DOHH2 (cell line): ENCODE results near the gene PLCB2.

Source experiments
- H3F3A ChIP-seq: fragments of 200-600 bp; sonication (generic), shearing (Covaris generic); 2 replicates; pipeline ENCODE4 v1.6.0; 2016; ENCODE audit warnings: antibody characterized with exemption, mild to moderate bottlenecking; ENCODE audit not compliant: control insufficient read depth, insufficient read depth
- H3K27ac ChIP-seq: fragments of 200-600 bp; sonication (generic); 2 replicates; pipeline ENCODE4 v1.5.1; 2014; ENCODE audit warnings: low read depth, mild to moderate bottlenecking, low read length, moderate library complexity
- H3K27me3 ChIP-seq: fragments of 200-600 bp; sonication (generic); 2 replicates; pipeline ENCODE4 v1.6.1; 2014; ENCODE audit warnings: mild to moderate bottlenecking, low read length, mixed read lengths; ENCODE audit not compliant: control insufficient read depth
- H3K36me3 ChIP-seq: fragments of 200-600 bp; sonication (generic); 2 replicates; pipeline ENCODE4 v1.6.1; 2014; ENCODE audit warnings: mild to moderate bottlenecking, low read length, moderate library complexity, mixed read lengths; ENCODE audit not compliant: control insufficient read depth
- H3K4me1 ChIP-seq: fragments of 200-600 bp; sonication (generic); 2 replicates; pipeline ENCODE4 v1.6.1; 2014; ENCODE audit warnings: mild to moderate bottlenecking, low read length, mixed read lengths; ENCODE audit not compliant: control insufficient read depth
- H3K4me2 ChIP-seq: fragments of 200-600 bp; sonication (generic); 2 replicates; pipeline ENCODE4 v1.6.0; 2014; ENCODE audit warnings: mild to moderate bottlenecking, low read length, moderate library complexity
- H3K4me3 ChIP-seq: fragments of 200-600 bp; sonication (generic); 2 replicates; pipeline ENCODE4 v1.5.1; 2014; ENCODE audit warnings: mild to moderate bottlenecking, low read length, mixed read lengths
- H3K79me2 ChIP-seq: fragments of 200-600 bp; sonication (generic); 2 replicates; pipeline ENCODE4 v1.6.1; 2014; ENCODE audit warnings: mild to moderate bottlenecking, low read length, mixed read lengths; ENCODE audit not compliant: control insufficient read depth
- H3K9me2 ChIP-seq: fragments of 200-600 bp; sonication (generic); replicated peaks from 2 replicates; pipeline ENCODE4 v1.6.1; 2014; ENCODE audit warnings: mild to moderate bottlenecking, low read length, mixed read lengths; ENCODE audit not compliant: control insufficient read depth
- H3K9me3 ChIP-seq: fragments of 200-600 bp; sonication (generic); 2 replicates; pipeline ENCODE4 v1.6.1; 2014; ENCODE audit warnings: antibody characterized with exemption, low read length, mixed read lengths; ENCODE audit not compliant: control insufficient read depth, insufficient read depth
- H4K20me1 ChIP-seq: fragments of 200-600 bp; sonication (generic); 2 replicates; pipeline ENCODE4 v1.6.0; 2014; ENCODE audit warnings: low read depth, mild to moderate bottlenecking, antibody characterized with exemption, low read length, moderate library complexity; ENCODE audit not compliant: control insufficient read depth, insufficient read depth
- EZH2phosphoT487 ChIP-seq: fragments of 200-600 bp; sonication (generic); IDR thresholded peaks from 2 replicates; pipeline ENCODE4 v1.6.1; 2017; ENCODE audit warnings: borderline replicate concordance, mild to moderate bottlenecking, antibody characterized with exemption, low read length, moderate library complexity, mixed read lengths
- TF ChIP-seq, protein P1 (sequence below): fragments of 200-600 bp; sonication (generic); IDR thresholded peaks from one replicate; pipeline ENCODE4 v1.5.1; 2014; ENCODE audit warnings: antibody characterized with exemption, mild to moderate bottlenecking, low read depth, low read length; ENCODE audit not compliant: poor library complexity, severe bottlenecking

Gene PLCB2

DNA sequence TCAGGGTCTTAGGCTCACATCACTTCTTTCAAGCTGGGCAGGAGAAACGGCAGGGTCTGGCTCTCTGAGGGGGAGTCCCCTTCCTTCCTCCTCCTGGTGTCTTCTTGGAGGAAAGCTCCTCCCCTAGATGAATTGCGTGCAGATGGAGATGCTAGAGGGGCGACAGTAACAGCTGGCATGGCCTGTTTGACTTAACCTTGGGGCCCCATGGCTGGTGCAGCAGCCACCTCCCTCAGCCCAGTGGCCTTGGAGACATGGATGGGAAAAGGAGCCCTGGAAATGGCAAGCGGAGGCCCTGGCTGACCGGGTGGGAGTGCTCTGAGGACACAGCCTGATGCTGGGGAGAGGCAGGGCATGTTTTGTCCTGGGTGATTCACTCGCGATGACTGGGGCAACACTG, 48.7 kb downstream of the PLCB2 start:
- H3K27me3 ChIP-seq, result peaks cover 35% of the 10 kb centered on the region
- no peak for TF ChIP-seq EZH2phosphoT487
- TF ChIP-seq, protein P1, sequence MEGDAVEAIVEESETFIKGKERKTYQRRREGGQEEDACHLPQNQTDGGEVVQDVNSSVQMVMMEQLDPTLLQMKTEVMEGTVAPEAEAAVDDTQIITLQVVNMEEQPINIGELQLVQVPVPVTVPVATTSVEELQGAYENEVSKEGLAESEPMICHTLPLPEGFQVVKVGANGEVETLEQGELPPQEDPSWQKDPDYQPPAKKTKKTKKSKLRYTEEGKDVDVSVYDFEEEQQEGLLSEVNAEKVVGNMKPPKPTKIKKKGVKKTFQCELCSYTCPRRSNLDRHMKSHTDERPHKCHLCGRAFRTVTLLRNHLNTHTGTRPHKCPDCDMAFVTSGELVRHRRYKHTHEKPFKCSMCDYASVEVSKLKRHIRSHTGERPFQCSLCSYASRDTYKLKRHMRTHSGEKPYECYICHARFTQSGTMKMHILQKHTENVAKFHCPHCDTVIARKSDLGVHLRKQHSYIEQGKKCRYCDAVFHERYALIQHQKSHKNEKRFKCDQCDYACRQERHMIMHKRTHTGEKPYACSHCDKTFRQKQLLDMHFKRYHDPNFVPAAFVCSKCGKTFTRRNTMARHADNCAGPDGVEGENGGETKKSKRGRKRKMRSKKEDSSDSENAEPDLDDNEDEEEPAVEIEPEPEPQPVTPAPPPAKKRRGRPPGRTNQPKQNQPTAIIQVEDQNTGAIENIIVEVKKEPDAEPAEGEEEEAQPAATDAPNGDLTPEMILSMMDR, result no peak
- H4K20me1 ChIP-seq, result no peaks in the 10 kb centered on the region
- no peaks in the 10 kb centered on the region for H3K4me1 ChIP-seq
- H3F3A ChIP-seq, result no peaks in the 10 kb centered on the region
- no peaks in the 10 kb centered on the region for H3K9me3 ChIP-seq
- H3K4me3 ChIP-seq, result no peak overlapping the region
- H3K9me2 ChIP-seq, result no peaks in the 10 kb centered on the region
- no peak overlapping the region for H3K27ac ChIP-seq
- H3K79me2 ChIP-seq, result no peaks in the 10 kb centered on the region
- no peak overlapping the region for H3K4me2 ChIP-seq
- H3K36me3 ChIP-seq, result no peaks in the 10 kb centered on the region

DNA sequence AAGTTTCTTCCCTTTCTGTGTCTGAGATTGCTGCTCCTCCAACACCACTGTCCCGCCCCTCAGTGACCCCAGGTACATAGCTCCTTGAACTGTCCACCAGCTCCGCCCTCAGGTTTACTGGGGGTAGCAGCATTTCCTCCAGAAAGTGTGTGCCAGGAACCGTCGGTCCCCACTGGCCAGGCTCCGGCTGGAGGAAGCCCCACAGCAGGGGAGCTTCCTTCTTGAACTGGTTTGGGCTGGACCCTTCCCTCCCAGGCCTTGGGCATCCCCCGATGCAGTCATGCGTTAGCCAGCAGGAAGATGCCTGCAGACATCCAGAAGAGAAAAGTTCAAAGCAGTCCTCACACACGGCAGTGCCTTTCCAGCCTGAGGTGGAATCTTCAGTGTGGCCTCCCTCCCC, 49.2 kb downstream of the PLCB2 start:
- no peaks in the 10 kb centered on the region for H4K20me1 ChIP-seq
- TF ChIP-seq, protein P1, result no peak
- TF ChIP-seq EZH2phosphoT487, result no peak

DNA sequence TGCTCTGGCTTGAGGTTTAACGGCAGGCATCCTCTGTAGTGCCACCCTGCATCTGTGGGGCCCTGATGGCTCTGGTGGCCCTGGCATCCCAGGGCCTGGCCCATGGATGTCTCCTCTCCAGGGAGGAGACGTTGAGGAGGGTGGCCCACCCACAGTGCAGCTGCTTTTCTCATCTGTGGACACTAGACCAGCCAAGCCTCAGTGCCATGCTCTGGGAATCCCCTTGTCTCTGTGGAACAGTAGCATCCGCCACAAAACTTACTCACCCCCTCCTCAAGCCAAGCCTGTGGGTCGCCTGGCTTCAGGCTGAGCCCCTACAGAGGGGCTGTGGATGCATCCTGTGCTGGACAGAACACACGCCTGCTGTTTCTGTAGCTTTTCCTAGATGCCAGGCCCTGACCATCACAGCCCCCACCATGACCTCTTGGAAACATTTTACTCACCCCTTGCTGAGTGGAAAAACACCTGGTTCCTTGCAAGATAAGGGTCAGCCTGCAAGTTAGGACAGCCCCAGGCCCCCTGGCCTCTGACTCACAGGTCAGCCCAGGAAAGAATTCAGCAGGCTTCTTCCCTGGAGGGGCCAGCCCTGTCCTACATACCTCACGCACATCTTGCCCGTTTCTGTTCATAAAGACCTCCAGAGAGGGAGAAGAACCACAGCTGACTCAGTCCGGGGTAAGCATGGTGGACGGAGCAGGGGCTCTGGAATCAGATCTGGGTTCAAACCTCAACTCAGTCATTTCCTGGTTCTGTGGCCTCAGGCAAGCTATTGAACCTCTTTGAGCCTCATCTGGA, 49.9 kb downstream of the PLCB2 start:
- Histone ChIP-seq H3K4me3 (no peak overlapping the region), H3K4me2 (no peak overlapping the region)

More for the DNA sequence above, 49.2 kb downstream of the PLCB2 start:
- Histone ChIP-seq H3F3A (no peaks in the 10 kb centered on the region), H3K27ac (no peak overlapping the region), H3K36me3 (no peaks in the 10 kb centered on the region), H3K4me2 (no peak overlapping the region), H3K9me2 (no peaks in the 10 kb centered on the region), H3K4me3 (no peak overlapping the region), H3K27me3 (peaks cover 39% of the 10 kb centered on the region), H3K4me1 (no peaks in the 10 kb centered on the region), H3K9me3 (no peaks in the 10 kb centered on the region), H3K79me2 (no peaks in the 10 kb centered on the region)

More for the DNA sequence above, 49.9 kb downstream of the PLCB2 start:
- H3K79me2 ChIP-seq, result no peaks in the 10 kb centered on the region
- no peak for TF ChIP-seq EZH2phosphoT487
- TF ChIP-seq, protein P1, result no peak
- no peaks in the 10 kb centered on the region for H3K9me2 ChIP-seq
- no peak overlapping the region for H3K27ac ChIP-seq
- H3K36me3 ChIP-seq, result no peaks in the 10 kb centered on the region
- peaks cover 41% of the 10 kb centered on the region for H3K27me3 ChIP-seq
- no peaks in the 10 kb centered on the region for H3F3A ChIP-seq
- H3K9me3 ChIP-seq, result no peaks in the 10 kb centered on the region
- no peaks in the 10 kb centered on the region for H4K20me1 ChIP-seq
- no peaks in the 10 kb centered on the region for H3K4me1 ChIP-seq
